MM.1S (cell line): ENCODE results near the gene RNF187.

Experiments
- EZH2 ChIP-seq: fragments of 300-600 bp; sonication (generic); optimal IDR thresholded peaks from 2 replicates; pipeline ENCODE3; 2017; ENCODE audit warnings: low read depth, mild to moderate bottlenecking, antibody characterized with exemption, low read length, mixed read lengths
- TF ChIP-seq, protein P1 (sequence below): fragments of 300-600 bp; sonication (generic); IDR thresholded peaks from 2 replicates; pipeline ENCODE4 v1.5.1; 2016; ENCODE audit warnings: antibody characterized with exemption, low read length, mixed read lengths

DNA sequence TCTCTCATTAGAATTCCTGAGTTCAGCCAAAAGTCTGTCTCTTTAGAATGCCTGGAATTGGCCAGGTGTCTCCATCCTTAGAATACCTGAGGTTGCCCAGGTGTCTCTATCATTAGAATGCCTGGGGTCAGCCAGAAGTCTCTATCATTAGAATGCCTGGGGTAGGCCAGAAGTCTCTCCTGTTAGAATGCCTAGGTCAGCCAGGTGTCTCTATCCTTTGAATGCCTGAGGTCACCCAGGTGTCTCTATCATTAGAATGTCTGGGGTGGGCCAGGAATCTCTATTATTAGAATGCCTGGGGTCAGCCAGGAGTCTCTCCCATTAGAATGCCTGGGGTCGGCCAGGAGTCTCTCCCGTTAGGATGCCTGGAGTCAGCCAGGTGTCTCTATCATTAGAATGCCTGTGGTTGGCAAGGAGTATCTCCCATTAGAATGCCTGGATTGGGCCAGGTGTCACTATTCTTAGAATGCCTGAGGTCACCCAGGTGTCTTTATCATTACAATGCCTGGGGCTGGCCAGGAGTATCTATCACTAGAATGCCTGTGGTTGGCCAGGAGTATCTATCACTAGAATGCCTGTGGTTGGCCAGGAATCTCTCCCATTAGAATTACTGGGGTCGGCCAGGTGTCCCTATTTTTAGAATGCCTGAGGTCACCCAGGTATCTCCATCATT is 43.0 kb downstream of the RNF187 start:
- TF ChIP-seq, protein P1, sequence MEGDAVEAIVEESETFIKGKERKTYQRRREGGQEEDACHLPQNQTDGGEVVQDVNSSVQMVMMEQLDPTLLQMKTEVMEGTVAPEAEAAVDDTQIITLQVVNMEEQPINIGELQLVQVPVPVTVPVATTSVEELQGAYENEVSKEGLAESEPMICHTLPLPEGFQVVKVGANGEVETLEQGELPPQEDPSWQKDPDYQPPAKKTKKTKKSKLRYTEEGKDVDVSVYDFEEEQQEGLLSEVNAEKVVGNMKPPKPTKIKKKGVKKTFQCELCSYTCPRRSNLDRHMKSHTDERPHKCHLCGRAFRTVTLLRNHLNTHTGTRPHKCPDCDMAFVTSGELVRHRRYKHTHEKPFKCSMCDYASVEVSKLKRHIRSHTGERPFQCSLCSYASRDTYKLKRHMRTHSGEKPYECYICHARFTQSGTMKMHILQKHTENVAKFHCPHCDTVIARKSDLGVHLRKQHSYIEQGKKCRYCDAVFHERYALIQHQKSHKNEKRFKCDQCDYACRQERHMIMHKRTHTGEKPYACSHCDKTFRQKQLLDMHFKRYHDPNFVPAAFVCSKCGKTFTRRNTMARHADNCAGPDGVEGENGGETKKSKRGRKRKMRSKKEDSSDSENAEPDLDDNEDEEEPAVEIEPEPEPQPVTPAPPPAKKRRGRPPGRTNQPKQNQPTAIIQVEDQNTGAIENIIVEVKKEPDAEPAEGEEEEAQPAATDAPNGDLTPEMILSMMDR: no peak
- no peak for TF ChIP-seq EZH2
